ENCODE data around the gene TNFRSF8.

TNFRSF8 gene

GRCh38 chr1:12132078-12132477 lies 69.0 kb downstream of the TNFRSF8 start:
- no peaks in the 10 kb centered on the region for H3K27me3 Mint-ChIP-seq
- H3K27ac Mint-ChIP-seq, result no peak overlapping the region

GRCh38 chr1:12134716-12135115 lies 71.6 kb downstream of the TNFRSF8 start:
- DNase-seq (ENCODE audit: low spot score in 2 of 2), result no peak
- no peak for ATAC-seq (ENCODE audit: low read depth)
- Mint-ChIP-seq H3K27me3 (no peaks in the 10 kb centered on the region), H3K4me3 (no peak overlapping the region), H3K27ac (no peak overlapping the region), H3K9me3 (no peaks in the 10 kb centered on the region), H3K4me1 (peaks cover 15% of the 10 kb centered on the region), H3K36me3 (no peaks in the 10 kb centered on the region)

More at GRCh38 chr1:12132078-12132477, 69.0 kb downstream of the TNFRSF8 start:
- Mint-ChIP-seq H3K4me1 (peaks cover 9% of the 10 kb centered on the region), H3K4me3 (no peak overlapping the region), H3K36me3 (no peaks in the 10 kb centered on the region), H3K9me3 (no peaks in the 10 kb centered on the region)
- DNase-seq (ENCODE audit: low spot score in 2 of 2), result no peak
- no peak for ATAC-seq (ENCODE audit: low read depth)

GRCh38 chr1:12135612-12136011 lies 72.5 kb downstream of the TNFRSF8 start:
- DNase-seq (ENCODE audit: low spot score in 2 of 2) (no peak), ATAC-seq (ENCODE audit: low read depth) (no peak)

GRCh38 chr1:12136916-12137610 lies 74.0 kb downstream of the TNFRSF8 start:
- Mint-ChIP-seq H3K4me3 (no peak overlapping the region), H3K27ac (no peak overlapping the region), H3K27me3 (no peaks in the 10 kb centered on the region), H3K36me3 (no peaks in the 10 kb centered on the region), H3K4me1 (peaks cover 12% of the 10 kb centered on the region), H3K9me3 (no peaks in the 10 kb centered on the region)
- DNase-seq (ENCODE audit: low spot score in 2 of 2) (no peak), ATAC-seq (ENCODE audit: low read depth) (no peak)

More at GRCh38 chr1:12135612-12136011, 72.5 kb downstream of the TNFRSF8 start:
- H3K4me1 Mint-ChIP-seq, result peaks cover 12% of the 10 kb centered on the region
- no peaks in the 10 kb centered on the region for H3K27me3 Mint-ChIP-seq
- H3K9me3 Mint-ChIP-seq, result no peaks in the 10 kb centered on the region
- H3K4me3 Mint-ChIP-seq, result no peak overlapping the region
- peak overlapping the region; percentile 5 for H3K27ac Mint-ChIP-seq
- no peaks in the 10 kb centered on the region for H3K36me3 Mint-ChIP-seq

GRCh38 chr1:12138196-12139168 lies 75.4 kb downstream of the TNFRSF8 start:
- Mint-ChIP-seq H3K36me3 (no peaks in the 10 kb centered on the region), H3K27me3 (no peaks in the 10 kb centered on the region), H3K4me3 (no peak overlapping the region), H3K9me3 (no peaks in the 10 kb centered on the region), H3K4me1 (peaks cover 19% of the 10 kb centered on the region), H3K27ac (no peak overlapping the region)
- ATAC-seq (ENCODE audit: low read depth) (no peak), DNase-seq (ENCODE audit: low spot score in 2 of 2) (no peak)

- Mint-ChIP-seq H3K9me3 (no peaks in the 10 kb centered on the region), H3K36me3 (no peaks in the 10 kb centered on the region), H3K4me3 (no peak overlapping the region), H3K27me3 (no peaks in the 10 kb centered on the region), H3K4me1 (peaks cover 20% of the 10 kb centered on the region), H3K27ac (no peak overlapping the region)
- DNase-seq (ENCODE audit: low spot score in 2 of 2) (no peak), ATAC-seq (ENCODE audit: low read depth) (no peak)
Observed at GRCh38 chr1:12140016-12140415, 76.9 kb downstream of the TNFRSF8 start.

- no peak overlapping the region for H3K27ac Mint-ChIP-seq
- ATAC-seq (ENCODE audit: low read depth) (no peak), DNase-seq (ENCODE audit: low spot score in 2 of 2) (no peak)
- H3K4me1 Mint-ChIP-seq, result peaks cover 23% of the 10 kb centered on the region
- H3K27me3 Mint-ChIP-seq, result no peaks in the 10 kb centered on the region
- no peak overlapping the region for H3K4me3 Mint-ChIP-seq
- no peaks in the 10 kb centered on the region for H3K36me3 Mint-ChIP-seq
- H3K9me3 Mint-ChIP-seq, result no peaks in the 10 kb centered on the region
Observed at GRCh38 chr1:12140515-12141162, 77.5 kb downstream of the TNFRSF8 start.

GRCh38 chr1:12141163-12141850 lies 78.2 kb downstream of the TNFRSF8 start:
- ATAC-seq (ENCODE audit: low read depth) (no peak), DNase-seq (ENCODE audit: low spot score in 2 of 2) (no peak)
- Mint-ChIP-seq H3K27ac (no peak overlapping the region), H3K4me1 (peaks cover 23% of the 10 kb centered on the region), H3K36me3 (no peaks in the 10 kb centered on the region), H3K9me3 (no peaks in the 10 kb centered on the region), H3K27me3 (no peaks in the 10 kb centered on the region), H3K4me3 (no peak overlapping the region)

- no peak overlapping the region for H3K4me3 Mint-ChIP-seq
- no peaks in the 10 kb centered on the region for H3K36me3 Mint-ChIP-seq
- H3K27ac Mint-ChIP-seq, result no peak overlapping the region
- no peak for ATAC-seq (ENCODE audit: low read depth)
- H3K27me3 Mint-ChIP-seq, result no peaks in the 10 kb centered on the region
- no peak for DNase-seq (ENCODE audit: low spot score in 2 of 2)
- H3K4me1 Mint-ChIP-seq, result peaks cover 31% of the 10 kb centered on the region
- H3K9me3 Mint-ChIP-seq, result no peaks in the 10 kb centered on the region
Observed at GRCh38 chr1:12142141-12142823, 79.2 kb downstream of the TNFRSF8 start.

- Mint-ChIP-seq H3K27ac (peak overlapping the region; percentile 81), H3K4me3 (peak overlapping the region; percentile 33), H3K9me3 (no peaks in the 10 kb centered on the region), H3K4me1 (peaks cover 35% of the 10 kb centered on the region), H3K27me3 (no peaks in the 10 kb centered on the region), H3K36me3 (no peaks in the 10 kb centered on the region)
- ATAC-seq (ENCODE audit: low read depth) (peak; percentile 16), DNase-seq (ENCODE audit: low spot score in 2 of 2) (no peak)
Observed at GRCh38 chr1:12142891-12143630, 80.0 kb downstream of the TNFRSF8 start.

- peaks cover 37% of the 10 kb centered on the region for H3K4me1 Mint-ChIP-seq
- peak overlapping the region; percentile 81 for H3K27ac Mint-ChIP-seq
- peak; percentile 85 for ATAC-seq (ENCODE audit: low read depth)
- H3K4me3 Mint-ChIP-seq, result peak overlapping the region; percentile 33
- H3K27me3 Mint-ChIP-seq, result no peaks in the 10 kb centered on the region
- no peaks in the 10 kb centered on the region for H3K36me3 Mint-ChIP-seq
- DNase-seq (ENCODE audit: low spot score in 2 of 2), result no peak
- H3K9me3 Mint-ChIP-seq, result no peaks in the 10 kb centered on the region
Observed at GRCh38 chr1:12143631-12144155, 80.6 kb downstream of the TNFRSF8 start.

- Mint-ChIP-seq H3K27me3 (no peaks in the 10 kb centered on the region), H3K36me3 (no peaks in the 10 kb centered on the region), H3K4me1 (peaks cover 39% of the 10 kb centered on the region), H3K4me3 (no peak overlapping the region), H3K9me3 (no peaks in the 10 kb centered on the region), H3K27ac (peak overlapping the region; percentile 81)
- ATAC-seq (ENCODE audit: low read depth) (no peak), DNase-seq (ENCODE audit: low spot score in 2 of 2) (no peak)
Observed at GRCh38 chr1:12144236-12144635, 81.1 kb downstream of the TNFRSF8 start.
